Pancreas (tissue), 10 donors: Measurements from ENCODE around the gene ANK2. TPM values are rescaled to one million over a fixed set of nuclear protein-coding genes. Genes with fewer than 3 reads are reported as not detected.

Experiments
- ATAC-seq, 4 donors: fragments of 200-7000 bp; cut with Tn5 transposase; one replicate each; pipeline versions ENCODE4 v1.8.0 to v1.9.1; 2020; ENCODE audit warnings: mild to moderate bottlenecking in 4 of 4, moderate library complexity in 4 of 4
- DNase-seq, 6 donors: peaks; one replicate each; pipeline ENCODE4 v3.0.0-alpha.2; 2020
- FAIRE-seq: peaks from 2 replicates; lab custom pipeline; 2012; peaks lifted over from hg19 to GRCh38; lab: Jason Lieb, UNC
- H3K27ac ChIP-seq, 4 donors: fragments of 200-600 bp; sonication (generic); 1 replicate in 3 of 4; 2 replicates in 1 of 4; pipeline versions ENCODE4 v1.5.0 to v1.8.0; 2020
- H3K27me3 ChIP-seq, 4 donors: fragments of 200-600 bp; one replicate each; pipeline ENCODE4 v1.8.0; 2021
- H3K36me3 ChIP-seq, 3 donors: fragments of 200-600 bp; sonication (generic) in 1 of 3; one replicate each; pipeline versions ENCODE4 v1.5.0 to v1.8.0; 2020 to 2021
- H3K4me1 ChIP-seq, 3 donors: fragments of 200-600 bp; one replicate each; pipeline ENCODE4 v1.8.0; 2021
- H3K4me3 ChIP-seq, 4 donors: fragments of 200-600 bp; sonication (generic) in 2 of 4; one replicate each; pipeline versions ENCODE4 v1.5.0 to v1.8.0; 2020 to 2021
- H3K9me3 ChIP-seq, 4 donors: fragments of 200-600 bp; one replicate each; pipeline ENCODE4 v1.8.0; 2021
- CTCF ChIP-seq, 4 donors: fragments of 200-600 bp; sonication (generic) in 3 of 4; IDR thresholded peaks; one replicate each; pipeline versions ENCODE4 v1.5.0 to v1.8.0; 2021; ENCODE audit warnings: antibody characterized with exemption in 4 of 4
- WGBS, 2 donors: extraction: QIAGEN DNeasy Blood & Tissue Kit; methylation state at CpG; one replicate each; pipeline ENCODE4 v1.1.7; 2013; 5-methylcytosine and 5-hydroxymethylcytosine counted together
- intact Hi-C, 3 donors: fragments of 100-400 bp; cut with DNase I; formaldehyde crosslinking; loops; one replicate each; pipeline versions ENCODE4 v1.11.1 to v1.14.2; 2022
- polyA plus RNA-seq, 2 donors: library from polyadenylated mRNA; stranded (reverse); fragments of 200-250 nt; gene quantifications; one replicate each; pipeline ENCODE4 v1.2.3, GENCODE V29; 2013
- total RNA-seq, 6 donors: library from RNA; stranded (reverse); fragmentation: NEBNext Ultra II Directional in 4 of 6; extraction: Animal tissue kit (Norgen Biotek cat#: 25700) in 4 of 6; gene quantifications; one replicate each; pipeline versions ENCODE4 v1.2.1 to v1.2.4, GENCODE V29; 2021 to 2023
- donor health status: healthy with polysubstance abuse.
- donor health status: DM: no; HTN: no; CAD: no; lungs with moderate emphysema.
- donor health status: DM: no; HTN: no; CAD: no.
- donor health status: control.
- donor health status: control.
- donor health status: Bipolar disorder and iron deficiency.
- donor health status: DM: yes; HTN: yes; CAD: no.
- donor health status: DM: no; HTN: no; CAD: no.
- donor health status: DM: no; HTN: no; CAD: no.
- donor health status: DM: yes; HTN: yes; CAD: no.

ANK2 gene
- total and polyA plus RNA-seq, 8 donors, result 1.0 to 4.2 (median 2.7) TPM

- ATAC-seq (no peak), DNase-seq (no peak), FAIRE-seq (no peak)
- Histone ChIP-seq H3K4me1 (no peaks in the 10 kb centered on the region), H3K4me3 (no peak overlapping the region), H3K36me3 (no peaks in the 10 kb centered on the region), H3K9me3 (no peaks in the 10 kb centered on the region), H3K27ac (no peak overlapping the region), H3K27me3 (no peaks in the 10 kb centered on the region)
- TF ChIP-seq CTCF (IDR thresholded peaks at IDR 0.05), result no peak
- intact Hi-C loops, result no loop called here
- 77 to 84% methylated on average over 3 of the region's 3 CpGs for WGBS, 2 donors
These were observed 265.0 kb downstream of the ANK2 start for GRCh38 chr4:113314426-113314825.

DNA sequence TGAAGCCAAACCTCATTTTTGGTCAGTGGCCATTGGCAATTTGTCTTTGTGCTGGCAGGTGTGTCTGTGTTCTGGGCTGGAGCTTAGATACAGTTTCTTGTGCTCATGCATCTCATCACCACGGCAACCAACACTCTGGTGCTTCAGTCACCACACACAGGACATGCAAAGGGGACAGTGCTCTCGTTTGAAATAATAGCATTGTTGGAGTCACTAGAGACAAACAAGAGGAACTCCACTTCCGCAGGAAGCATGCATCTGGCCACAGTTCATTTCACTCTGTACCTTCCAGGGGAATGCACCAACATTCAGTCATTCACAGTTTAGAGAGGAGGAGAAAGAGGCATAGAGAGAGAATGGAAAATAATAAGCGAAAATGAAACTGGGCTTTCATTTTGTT is 267.4 kb downstream of the ANK2 start:
- Histone ChIP-seq H3K27ac (no peak overlapping the region), H3K9me3 (no peaks in the 10 kb centered on the region), H3K4me3 (no peak overlapping the region), H3K36me3 (no peaks in the 10 kb centered on the region), H3K4me1 (no peaks in the 10 kb centered on the region), H3K27me3 (no peaks in the 10 kb centered on the region)
- 52 to 58% methylated on average over 4 of the region's 4 CpGs for WGBS, 2 donors
- ATAC-seq (peak in 1 of 4 donors; percentile 25), FAIRE-seq (no peak), DNase-seq (no peak)
- no peak for TF ChIP-seq CTCF (IDR thresholded peaks at IDR 0.05)
- intact Hi-C loops, result no loop called here

DNA sequence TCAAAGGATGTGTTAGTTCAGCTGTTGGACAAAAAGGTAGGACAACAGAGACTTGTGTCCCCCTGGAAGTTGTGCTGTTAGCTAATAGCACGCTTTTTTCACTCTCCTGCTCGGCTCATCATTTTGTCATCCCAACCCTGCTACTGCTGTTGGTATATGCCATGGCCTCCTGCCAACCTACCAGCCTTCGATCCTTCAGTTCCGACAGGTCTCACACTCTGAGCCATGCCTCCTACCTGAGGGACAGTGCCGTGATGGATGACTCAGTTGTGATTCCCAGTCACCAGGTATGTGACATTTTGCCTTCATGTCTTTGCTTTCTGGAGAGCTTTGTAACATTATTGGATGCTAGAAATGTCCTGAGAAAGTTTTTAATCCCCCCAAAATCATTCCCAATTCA is 268.1 kb downstream of the ANK2 start:
- TF ChIP-seq CTCF (IDR thresholded peaks at IDR 0.05), result no peak
- DNase-seq (no peak), ATAC-seq (no peak), FAIRE-seq (no peak)
- H3K27ac ChIP-seq, result no peak overlapping the region
- H3K27me3 ChIP-seq, result no peaks in the 10 kb centered on the region
- no peak overlapping the region for H3K4me3 ChIP-seq
- H3K4me1 ChIP-seq, result no peaks in the 10 kb centered on the region
- no peaks in the 10 kb centered on the region for H3K9me3 ChIP-seq
- intact Hi-C loops, result no loop called here
- H3K36me3 ChIP-seq, result no peaks in the 10 kb centered on the region
- 51 to 66% methylated on average over 5 of the region's 5 CpGs for WGBS, 2 donors

DNA sequence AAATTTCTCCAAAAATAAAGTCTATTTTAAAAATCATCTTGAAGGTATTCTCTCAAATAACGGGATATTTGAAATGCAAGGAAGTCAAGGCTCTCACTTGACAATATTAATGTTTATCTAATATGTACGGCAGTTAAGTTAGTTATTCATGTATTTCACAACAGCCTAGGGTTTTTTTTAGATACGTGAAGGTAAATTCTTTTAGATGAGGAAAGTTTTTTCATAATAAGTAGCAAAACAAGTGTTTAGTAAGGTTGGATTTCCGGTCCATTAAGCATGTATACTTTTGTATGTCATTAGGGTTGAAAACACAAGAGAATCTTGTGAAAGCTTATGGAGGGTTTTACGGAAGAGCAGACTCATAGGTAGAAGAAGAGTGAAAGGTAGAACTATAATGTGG is 273.3 kb downstream of the ANK2 start:
- no peaks in the 10 kb centered on the region for H3K36me3 ChIP-seq
- 52 to 62% methylated on average over 5 of the region's 5 CpGs for whole genome bisulfite sequencing, 2 donors
- no peak overlapping the region for H3K27ac ChIP-seq
- H3K9me3 ChIP-seq, result no peaks in the 10 kb centered on the region
- no peak overlapping the region for H3K4me3 ChIP-seq
- no peak for TF ChIP-seq CTCF (IDR thresholded peaks at IDR 0.05)
- no peaks in the 10 kb centered on the region for H3K27me3 ChIP-seq
- DNase-seq (no peak), FAIRE-seq (no peak), ATAC-seq (no peak)
- intact Hi-C loops, result no loop called here
- no peaks in the 10 kb centered on the region for H3K4me1 ChIP-seq

DNA sequence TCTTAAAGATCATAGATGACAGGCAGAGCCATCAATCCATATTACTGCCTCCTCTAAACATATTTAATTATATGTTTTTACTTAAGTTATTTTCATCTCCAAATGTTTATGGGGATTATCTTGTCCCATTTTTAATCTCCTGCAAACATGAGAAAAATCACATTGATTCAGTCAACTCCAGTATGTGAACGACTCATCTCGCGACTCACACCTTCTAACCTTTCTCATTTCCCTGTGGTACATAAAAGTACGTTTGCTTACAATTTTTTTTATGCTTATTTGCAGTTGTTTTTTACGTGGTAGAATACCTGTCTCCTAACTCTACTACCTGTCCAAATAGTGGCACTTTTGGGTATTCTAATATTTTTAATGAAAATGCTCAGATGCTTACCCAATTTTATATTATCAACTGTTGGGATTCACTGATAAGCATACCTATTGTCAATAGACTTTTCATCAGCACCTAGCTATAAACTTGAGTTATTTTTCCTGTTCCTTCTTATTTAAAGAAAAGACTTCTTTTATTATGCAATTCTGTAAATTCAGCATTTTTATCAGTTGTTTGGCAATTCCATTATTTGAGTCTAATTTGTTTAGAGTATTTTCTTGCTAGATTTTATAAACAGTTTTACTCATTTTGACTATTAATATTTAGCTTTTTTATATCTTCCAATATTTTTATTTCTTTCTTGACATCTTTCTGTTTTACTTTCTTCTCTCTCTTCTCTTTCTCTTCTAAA is 276.6 kb downstream of the ANK2 start:
- no peaks in the 10 kb centered on the region for H3K27me3 ChIP-seq
- intact Hi-C loops, result no loop called here
- no peaks in the 10 kb centered on the region for H3K9me3 ChIP-seq
- no peak overlapping the region for H3K27ac ChIP-seq
- ATAC-seq (no peak), DNase-seq (no peak), FAIRE-seq (no peak)
- no peaks in the 10 kb centered on the region for H3K4me1 ChIP-seq
- no peak for TF ChIP-seq CTCF (IDR thresholded peaks at IDR 0.05)
- no peak overlapping the region for H3K4me3 ChIP-seq
- 69% methylated on average over 5 of the region's 5 CpGs for WGBS, 2 donors
- no peaks in the 10 kb centered on the region for H3K36me3 ChIP-seq
